Thyroid gland (tissue), 4 donors: Measurements from ENCODE around the gene SYCE3. TPM values are rescaled to one million over a fixed set of nuclear protein-coding genes. Genes with fewer than 3 reads are reported as not detected.

ENCODE experiments used
- DNase-seq, 2 donors: peaks; one replicate each; pipeline ENCODE4 v3.0.0-alpha.2; 2019
- H3K27ac ChIP-seq, 3 donors: fragments of 200-600 bp; sonication (generic); 1 replicate in 2 of 3; 2 replicates in 1 of 3; pipeline ENCODE4 v1.5.1; 2016 to 2019; ENCODE audit warnings: mild to moderate bottlenecking in 1 of 3, moderate library complexity in 1 of 3
- H3K27me3 ChIP-seq: fragments of 200-600 bp; sonication (generic); one replicate; pipeline ENCODE4 v1.5.1; 2019
- H3K36me3 ChIP-seq, 2 donors: fragments of 200-600 bp; sonication (generic); one replicate each; pipeline ENCODE4 v1.5.1; 2016 to 2019
- H3K4me1 ChIP-seq, 2 donors: fragments of 200-600 bp; sonication (generic); one replicate each; pipeline ENCODE4 v1.5.1; 2017 to 2019
- H3K4me3 ChIP-seq, 3 donors: fragments of 200-600 bp; sonication (generic); replicated peaks in 1 of 3; 1 replicate in 2 of 3; 2 replicates in 1 of 3; pipeline ENCODE4 v1.5.1; 2016; ENCODE audit warnings: mild to moderate bottlenecking in 1 of 3
- H3K9me3 ChIP-seq: fragments of 200-600 bp; sonication (generic); one replicate; pipeline ENCODE4 v1.5.1; 2017
- POLR2A ChIP-seq, 2 donors: fragments of 450-650 bp; IDR thresholded peaks; one replicate each; pipeline ENCODE4 v1.6.1; 2017; ENCODE audit warnings: antibody characterized with exemption in 2 of 2, mild to moderate bottlenecking in 2 of 2, moderate library complexity in 1 of 2
- WGBS, 2 donors: methylation state at CpG; one replicate each; pipeline ENCODE4 v1.1.5; 2017; 5-methylcytosine and 5-hydroxymethylcytosine counted together
- intact Hi-C: fragments of 100-400 bp; cut with DNase I; formaldehyde crosslinking; loops from one replicate; pipeline ENCODE4 v1.15.1; 2023
- total RNA-seq, 4 donors: library from RNA; depleted of rRNA; stranded (reverse); fragments of >200 nt; gene quantifications; one replicate each; pipeline ENCODE4 v1.2.3, GENCODE V29; 2016
- TF ChIP-seq, protein P1 (sequence below), 6 experiments: fragments of 200-600 bp in 3 of 6; fragments of 450-650 bp in 3 of 6; sonication (generic) in 3 of 6; IDR thresholded peaks; one replicate each; pipeline ENCODE4 v1.5.1; 2016 to 2019; ENCODE audit warnings: antibody characterized with exemption in 6 of 6, mild to moderate bottlenecking in 2 of 6, inconsistent platforms in 1 of 6, moderate library complexity in 1 of 6

The SYCE3 gene
- total RNA-seq, 4 donors from 2014 or later = 3.5 to 6.0 (median 4.3) TPM; not detected in 1

DNA sequence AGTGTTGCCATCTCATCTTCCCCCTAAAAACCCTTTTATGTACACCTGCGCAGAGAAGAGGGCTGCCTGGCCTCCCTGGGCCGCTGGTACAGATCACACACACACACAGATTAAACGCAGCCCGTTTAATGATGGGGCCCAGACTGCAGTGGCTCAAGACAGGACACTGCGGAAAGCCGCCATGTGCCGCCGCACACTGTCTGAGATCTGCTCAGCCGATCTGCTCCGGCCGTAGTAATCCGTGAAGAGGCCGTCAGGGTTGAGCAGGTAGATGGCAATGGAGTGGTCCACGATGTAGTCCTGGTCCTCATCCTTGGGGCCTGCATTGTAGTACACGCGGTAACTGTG is 39.3 kb downstream of the SYCE3 start:
- no peak for DNase-seq
- no peak for TF ChIP-seq POLR2A (IDR thresholded peaks at IDR 0.05)
- TF ChIP-seq, protein P1, sequence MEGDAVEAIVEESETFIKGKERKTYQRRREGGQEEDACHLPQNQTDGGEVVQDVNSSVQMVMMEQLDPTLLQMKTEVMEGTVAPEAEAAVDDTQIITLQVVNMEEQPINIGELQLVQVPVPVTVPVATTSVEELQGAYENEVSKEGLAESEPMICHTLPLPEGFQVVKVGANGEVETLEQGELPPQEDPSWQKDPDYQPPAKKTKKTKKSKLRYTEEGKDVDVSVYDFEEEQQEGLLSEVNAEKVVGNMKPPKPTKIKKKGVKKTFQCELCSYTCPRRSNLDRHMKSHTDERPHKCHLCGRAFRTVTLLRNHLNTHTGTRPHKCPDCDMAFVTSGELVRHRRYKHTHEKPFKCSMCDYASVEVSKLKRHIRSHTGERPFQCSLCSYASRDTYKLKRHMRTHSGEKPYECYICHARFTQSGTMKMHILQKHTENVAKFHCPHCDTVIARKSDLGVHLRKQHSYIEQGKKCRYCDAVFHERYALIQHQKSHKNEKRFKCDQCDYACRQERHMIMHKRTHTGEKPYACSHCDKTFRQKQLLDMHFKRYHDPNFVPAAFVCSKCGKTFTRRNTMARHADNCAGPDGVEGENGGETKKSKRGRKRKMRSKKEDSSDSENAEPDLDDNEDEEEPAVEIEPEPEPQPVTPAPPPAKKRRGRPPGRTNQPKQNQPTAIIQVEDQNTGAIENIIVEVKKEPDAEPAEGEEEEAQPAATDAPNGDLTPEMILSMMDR (IDR thresholded peaks at IDR 0.05) = no peak
- 90 to 92% methylated on average over 14 to 16 of the region's 16 CpGs for WGBS, 2 donors
- no peaks in the 10 kb centered on the region for H3K27me3 ChIP-seq
- peaks cover 21 to 30% of the 10 kb centered on the region in 2 donors for H3K36me3 ChIP-seq
- H3K4me3 ChIP-seq = no peak overlapping the region
- peaks cover 13 to 22% of the 10 kb centered on the region in 2 donors for H3K4me1 ChIP-seq
- intact Hi-C loops = loop anchor here (5.0 kb wide), 1 partner anchor 59 kb away; the partner anchor contains the start of gene CHKB
- no peak overlapping the region for H3K27ac ChIP-seq
- no peaks in the 10 kb centered on the region for H3K9me3 ChIP-seq

DNA sequence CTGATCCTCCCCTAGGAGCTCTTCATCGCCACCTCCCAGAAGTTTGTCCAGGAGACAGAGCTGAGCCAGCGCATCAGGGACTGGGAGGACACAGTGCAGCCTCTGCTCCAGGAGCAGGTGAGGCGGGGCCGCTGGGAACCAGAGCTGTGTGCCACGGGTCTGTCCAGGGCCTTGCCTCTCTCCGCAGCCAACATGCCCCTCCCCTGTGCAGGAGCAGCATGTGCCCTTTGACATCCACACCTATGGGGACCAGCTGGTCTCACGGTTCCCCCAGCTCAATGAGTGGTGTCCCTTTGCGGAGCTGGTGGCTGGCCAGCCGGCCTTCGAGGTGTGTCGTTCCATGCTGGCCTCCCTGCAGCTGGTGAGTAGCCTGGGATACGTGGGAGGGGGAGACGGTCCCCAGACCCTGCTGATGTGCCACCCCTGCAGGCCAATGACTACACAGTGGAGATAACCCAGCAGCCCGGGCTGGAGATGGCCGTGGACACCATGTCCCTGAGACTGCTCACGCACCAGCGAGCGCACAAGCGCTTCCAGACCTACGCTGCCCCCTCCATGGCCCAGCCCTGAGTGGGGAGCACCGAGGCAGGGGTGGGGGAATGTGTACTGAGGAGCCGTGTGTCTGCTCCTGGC is 39.8 kb downstream of the SYCE3 start:
- Histone ChIP-seq H3K9me3 (no peaks in the 10 kb centered on the region), H3K4me3 (no peak overlapping the region), H3K36me3 (peaks cover 23 to 34% of the 10 kb centered on the region in 2 donors), H3K4me1 (peaks cover 13 to 22% of the 10 kb centered on the region in 2 donors), H3K27ac (no peak overlapping the region), H3K27me3 (no peaks in the 10 kb centered on the region)
- 71 to 90% methylated on average over 6 to 16 of the region's 22 CpGs for WGBS, 2 donors
- TF ChIP-seq, protein P1 (IDR thresholded peaks at IDR 0.05) = no peak
- TF ChIP-seq POLR2A (IDR thresholded peaks at IDR 0.05) = no peak
- no peak for DNase-seq
- intact Hi-C loops = loop anchor here (5.0 kb wide), 1 partner anchor 59 kb away; the partner anchor contains the start of gene CHKB

DNA sequence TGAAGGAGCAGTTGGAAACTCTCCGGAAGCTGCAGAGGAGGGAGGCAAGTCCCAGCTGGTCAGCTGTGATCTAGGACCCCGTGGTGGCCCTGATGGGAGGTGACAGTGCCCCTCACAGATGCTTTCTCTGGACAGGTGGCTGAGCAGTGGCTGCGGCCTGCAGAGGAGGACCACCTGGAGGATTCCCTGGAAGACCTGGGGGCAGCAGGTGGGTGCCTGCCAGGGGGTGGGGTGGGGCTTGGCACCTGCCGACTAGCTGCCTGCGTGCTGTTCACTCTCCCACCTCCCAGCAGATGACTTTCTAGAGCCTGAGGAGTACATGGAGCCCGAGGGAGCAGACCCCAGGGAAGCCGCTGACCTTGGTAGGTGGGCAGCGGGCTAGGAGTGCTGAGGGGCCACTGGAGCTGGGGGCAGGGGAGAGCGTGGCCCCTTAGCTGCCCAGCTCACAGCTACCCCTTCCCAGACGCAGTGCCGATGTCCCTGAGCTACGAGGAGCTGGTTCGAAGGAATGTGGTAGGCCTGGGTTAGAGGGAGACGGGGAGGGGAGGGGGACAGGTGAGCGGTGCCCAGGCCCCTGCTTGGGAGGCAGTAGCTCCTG is 40.4 kb downstream of the SYCE3 start:
- Histone ChIP-seq H3K9me3 (no peaks in the 10 kb centered on the region), H3K36me3 (peaks cover 29 to 40% of the 10 kb centered on the region in 2 donors), H3K4me3 (no peak overlapping the region), H3K4me1 (peaks cover 13 to 22% of the 10 kb centered on the region in 2 donors), H3K27ac (no peak overlapping the region), H3K27me3 (no peaks in the 10 kb centered on the region)
- intact Hi-C loops = loop anchor here (5.0 kb wide), 1 partner anchor 60 kb away; the partner anchor contains the start of gene CHKB
- WGBS, 2 donors = 82 to 93% methylated on average over 5 to 11 of the region's 15 CpGs
- no peak for DNase-seq
- TF ChIP-seq POLR2A (IDR thresholded peaks at IDR 0.05) = no peak
- TF ChIP-seq, protein P1 (IDR thresholded peaks at IDR 0.05) = no peak

DNA sequence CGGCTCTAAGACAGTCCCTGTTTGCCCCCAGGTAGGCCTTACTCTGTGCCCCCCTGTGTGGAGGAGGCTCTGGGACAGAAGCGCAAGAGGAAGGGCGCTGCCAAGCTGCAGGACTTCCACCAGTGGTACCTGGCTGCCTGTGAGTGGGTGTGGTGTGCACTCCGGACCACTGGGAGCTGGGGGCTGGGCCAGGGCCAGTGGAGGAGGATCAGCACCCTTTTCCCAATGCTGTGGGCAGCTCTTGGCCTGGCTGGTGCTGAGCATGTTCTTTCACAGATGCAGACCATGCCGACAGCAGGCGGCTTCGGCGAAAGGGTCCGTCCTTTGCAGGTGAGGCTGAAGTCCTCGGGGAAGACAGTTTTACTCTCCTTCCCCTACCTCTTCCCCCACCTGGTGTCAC is 41.0 kb downstream of the SYCE3 start:
- no peak for DNase-seq
- H3K36me3 ChIP-seq = peaks cover 29 to 43% of the 10 kb centered on the region in 2 donors
- no peak overlapping the region for H3K27ac ChIP-seq
- no peaks in the 10 kb centered on the region for H3K9me3 ChIP-seq
- TF ChIP-seq POLR2A (IDR thresholded peaks at IDR 0.05) = no peak
- TF ChIP-seq, protein P1 (IDR thresholded peaks at IDR 0.05) = no peak
- H3K4me1 ChIP-seq = peaks cover 11 to 16% of the 10 kb centered on the region in 2 donors
- WGBS, 2 donors = 95% methylated on average over 7 to 10 of the region's 10 CpGs
- no peaks in the 10 kb centered on the region for H3K27me3 ChIP-seq
- H3K4me3 ChIP-seq = no peak overlapping the region
- intact Hi-C loops = loop anchor here (5.0 kb wide), 1 partner anchor 61 kb away; the partner anchor contains the start of gene CHKB
